Suprapubic skin (tissue), 4 donors: ENCODE measurements around the gene CDKN2B. TPM values are rescaled to one million over a fixed set of nuclear protein-coding genes. Genes with fewer than 3 reads are reported as not detected.

Experiments
- DNase-seq, 2 donors: peaks; one replicate each; pipeline ENCODE4 v3.0.0-alpha.2; 2019; ENCODE audit warnings: low spot score in 2 of 2
- H3K27ac ChIP-seq: fragments of 200-600 bp; sonication (generic); one replicate; pipeline ENCODE4 v1.5.1; 2019
- H3K27me3 ChIP-seq: fragments of 200-600 bp; sonication (generic); one replicate; pipeline ENCODE4 v1.5.1; 2019
- H3K36me3 ChIP-seq: fragments of 200-600 bp; sonication (generic); one replicate; pipeline ENCODE4 v1.5.1; 2019
- H3K4me1 ChIP-seq: fragments of 200-600 bp; sonication (generic); one replicate; pipeline ENCODE4 v1.5.1; 2019
- H3K4me3 ChIP-seq: fragments of 200-600 bp; sonication (generic); one replicate; pipeline ENCODE4 v1.5.1; 2019; ENCODE audit warnings: mild to moderate bottlenecking
- H3K9me3 ChIP-seq: fragments of 200-600 bp; sonication (generic); one replicate; pipeline ENCODE4 v1.5.1; 2019
- CTCF ChIP-seq, 2 donors: fragments of 200-600 bp in 1 of 2; fragments of 450-650 bp in 1 of 2; sonication (generic) in 1 of 2; IDR thresholded peaks; one replicate each; pipeline ENCODE4 v1.5.1; 2016 to 2019; ENCODE audit warnings: antibody characterized with exemption in 2 of 2, mild to moderate bottlenecking in 1 of 2, moderate library complexity in 1 of 2
- EP300 ChIP-seq: sonication (generic); formaldehyde crosslinking; IDR thresholded peaks from one replicate; pipeline ENCODE4 v1.6.1; 2017; ENCODE audit warnings: antibody characterized with exemption
- POLR2A ChIP-seq, 2 donors: fragments of 450-650 bp; IDR thresholded peaks; one replicate each; pipeline ENCODE4 v1.6.1; 2017; ENCODE audit warnings: antibody characterized with exemption in 2 of 2, mild to moderate bottlenecking in 2 of 2, moderate library complexity in 2 of 2
- POLR2AphosphoS5 ChIP-seq, 3 donors: sonication (generic); formaldehyde crosslinking; IDR thresholded peaks; one replicate each; pipeline ENCODE4 v1.6.1; 2017; ENCODE audit warnings: antibody characterized with exemption in 3 of 3
- WGBS: methylation state at CpG from one replicate; pipeline ENCODE4 v1.1.5; 2018; 5-methylcytosine and 5-hydroxymethylcytosine counted together
- total RNA-seq, 4 donors: library from RNA; depleted of rRNA; stranded (reverse); fragments of >200 nt; gene quantifications; one replicate each; pipeline ENCODE4 v1.1.0, GENCODE V29; 2016

The CDKN2B gene
- total RNA-seq, 4 donors from 2014 or later, result 38.8 to 59.9 (median 51.9) TPM

- TF ChIP-seq POLR2AphosphoS5 (IDR thresholded peaks at IDR 0.05) (no peak), POLR2A (IDR thresholded peaks at IDR 0.05) (no peak), CTCF (IDR thresholded peaks at IDR 0.05) (no peak), EP300 (no peak)
- no peaks in the 10 kb centered on the region for H3K36me3 ChIP-seq
- no peak for DNase-seq
- 68% methylated on average over 1 of the region's 1 CpG for WGBS
- H3K4me1 ChIP-seq, result no peaks in the 10 kb centered on the region
- peaks cover 95% of the 10 kb centered on the region for H3K27me3 ChIP-seq
- H3K4me3 ChIP-seq, result no peak overlapping the region
- no peak overlapping the region for H3K27ac ChIP-seq
- no peaks in the 10 kb centered on the region for H3K9me3 ChIP-seq
Observed at GRCh38 chr9:21982861-21983560, 26.1 kb downstream of the CDKN2B start.

- no peak for DNase-seq
- 62% methylated on average over 1 of the region's 1 CpG for WGBS
- Histone ChIP-seq H3K9me3 (no peaks in the 10 kb centered on the region), H3K4me3 (no peak overlapping the region), H3K27ac (no peak overlapping the region), H3K27me3 (peaks cover 95% of the 10 kb centered on the region), H3K4me1 (no peaks in the 10 kb centered on the region), H3K36me3 (no peaks in the 10 kb centered on the region)
- TF ChIP-seq POLR2A (IDR thresholded peaks at IDR 0.05) (no peak), CTCF (IDR thresholded peaks at IDR 0.05) (no peak), EP300 (no peak), POLR2AphosphoS5 (IDR thresholded peaks at IDR 0.05) (no peak)
Observed at GRCh38 chr9:21982391-21982790, 26.7 kb downstream of the CDKN2B start.

GRCh38 chr9:21976334-21976875 is 32.7 kb downstream of the CDKN2B start:
- DNase-seq, result no peak
- WGBS, result 24% methylated on average over 19 of the region's 19 CpGs

GRCh38 chr9:21974722-21975409 is 34.2 kb downstream of the CDKN2B start:
- peak overlapping the region; percentile 54 for H3K4me3 ChIP-seq
- peaks cover 29% of the 10 kb centered on the region for H3K4me1 ChIP-seq
- no peaks in the 10 kb centered on the region for H3K9me3 ChIP-seq
- no peaks in the 10 kb centered on the region for H3K36me3 ChIP-seq
- no peak overlapping the region for H3K27ac ChIP-seq
- under 1% methylated on average over 40 of the region's 51 CpGs for whole genome bisulfite sequencing
- H3K27me3 ChIP-seq, result peaks cover 100% of the 10 kb centered on the region
- no peak for TF ChIP-seq CTCF (IDR thresholded peaks at IDR 0.05)
- DNase-seq, result no peak

More at GRCh38 chr9:21976334-21976875, 32.7 kb downstream of the CDKN2B start:
- H3K27ac ChIP-seq, result no peak overlapping the region
- H3K4me1 ChIP-seq, result peaks cover 20% of the 10 kb centered on the region
- H3K9me3 ChIP-seq, result no peaks in the 10 kb centered on the region
- H3K4me3 ChIP-seq, result no peak overlapping the region
- TF ChIP-seq EP300, result no peak
- no peak for TF ChIP-seq POLR2A (IDR thresholded peaks at IDR 0.05)
- no peak for TF ChIP-seq POLR2AphosphoS5 (IDR thresholded peaks at IDR 0.05)
- no peak for TF ChIP-seq CTCF (IDR thresholded peaks at IDR 0.05)
- peaks cover 97% of the 10 kb centered on the region for H3K27me3 ChIP-seq
- no peaks in the 10 kb centered on the region for H3K36me3 ChIP-seq

GRCh38 chr9:21974343-21974721 is 34.8 kb downstream of the CDKN2B start:
- TF ChIP-seq POLR2AphosphoS5 (IDR thresholded peaks at IDR 0.05) (no peak), POLR2A (IDR thresholded peaks at IDR 0.05) (no peak)
- Histone ChIP-seq H3K9me3 (no peaks in the 10 kb centered on the region), H3K27me3 (peaks cover 100% of the 10 kb centered on the region), H3K36me3 (no peaks in the 10 kb centered on the region), H3K27ac (no peak overlapping the region), H3K4me3 (peak overlapping the region; percentile 54), H3K4me1 (peaks cover 33% of the 10 kb centered on the region)
- no peak for DNase-seq
- 6% methylated on average over 12 of the region's 21 CpGs for WGBS
